Stimulated activated CD4-positive, alpha-beta T cell treated with anti-CD3 and anti-CD28 coated beads, TNF-alpha, amount 100 ng/mL, for 4 hours (primary cell): ENCODE data around the gene KBTBD3.
"Not testable (repeated sequence)": the region's sequence is repeated elsewhere in the genome, so short reads cannot be mapped to it uniquely, and the experiment has no call there.

Experiments used
- DNase-seq, 3 experiments: peaks; one replicate each; pipeline ENCODE4 v3.0.0-alpha.2; 2020; ENCODE audit warnings: low read depth in 3 of 3

Gene KBTBD3

DNA sequence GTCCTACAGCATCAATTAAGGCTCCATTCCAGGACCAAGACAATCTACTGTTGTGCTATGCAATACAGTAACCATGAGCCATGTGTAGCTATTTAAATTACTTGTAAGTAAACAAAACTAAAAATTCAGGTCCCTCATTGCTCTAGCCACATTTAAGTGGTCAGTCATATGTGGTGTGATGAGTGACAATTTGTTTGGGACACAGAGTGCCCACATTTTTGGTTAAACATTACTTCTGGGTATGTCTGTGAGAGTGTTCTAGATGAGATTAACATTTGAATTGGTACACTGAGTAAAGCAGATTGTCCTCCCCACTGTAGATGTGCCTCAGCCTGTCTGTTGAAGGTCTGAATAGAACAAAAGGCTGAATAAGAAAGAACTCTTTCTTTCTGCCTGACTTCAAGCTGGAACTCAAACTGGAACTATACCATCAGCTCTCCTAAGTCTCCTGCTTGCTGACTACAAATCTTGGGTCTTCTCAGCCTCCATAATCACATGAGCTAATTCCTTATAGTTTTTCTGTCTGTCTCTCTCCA is 15.8 kb downstream of the KBTBD3 start:
- DNase-seq = no peak

DNA sequence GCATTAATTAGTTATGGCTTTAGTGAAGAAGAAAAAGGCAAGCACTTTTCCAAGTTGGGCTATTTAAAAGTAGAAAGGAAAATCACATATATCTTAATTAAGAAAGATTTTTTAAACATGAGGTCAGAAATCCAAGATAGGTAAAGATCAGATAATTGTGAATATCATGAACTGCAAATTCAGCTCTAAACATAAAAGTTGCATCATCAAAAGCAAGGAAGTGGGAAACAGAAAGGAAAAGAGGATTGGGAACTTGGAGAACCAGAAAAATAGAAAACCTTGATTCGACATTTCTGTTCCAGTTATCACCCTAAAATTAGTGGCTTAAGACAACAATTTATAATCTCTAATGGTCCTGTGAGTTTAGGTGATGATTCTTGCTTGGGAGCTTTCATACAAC is 17.5 kb downstream of the KBTBD3 start:
- DNase-seq = no peak

DNA sequence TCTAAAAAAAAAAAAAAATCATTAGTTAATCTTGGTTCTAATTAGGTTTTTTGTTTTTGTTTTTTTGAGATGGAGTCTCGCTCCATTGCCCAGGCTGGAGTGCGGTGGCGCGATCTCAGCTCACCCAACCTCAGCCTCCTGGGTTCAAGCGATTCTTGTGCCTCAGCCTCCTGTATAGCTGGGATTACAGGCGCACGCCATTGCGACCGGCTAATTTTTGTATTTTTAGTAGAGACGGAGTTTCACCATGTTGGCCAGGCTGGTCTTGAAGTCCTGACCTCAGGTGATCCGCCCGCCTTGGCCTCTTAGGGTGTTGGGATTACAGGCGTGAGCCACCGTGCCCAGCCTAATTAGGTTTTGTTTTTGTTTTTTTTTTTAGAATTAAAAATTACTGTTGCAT is 18.8 kb downstream of the KBTBD3 start:
- DNase-seq = not testable (repeated sequence)

DNA sequence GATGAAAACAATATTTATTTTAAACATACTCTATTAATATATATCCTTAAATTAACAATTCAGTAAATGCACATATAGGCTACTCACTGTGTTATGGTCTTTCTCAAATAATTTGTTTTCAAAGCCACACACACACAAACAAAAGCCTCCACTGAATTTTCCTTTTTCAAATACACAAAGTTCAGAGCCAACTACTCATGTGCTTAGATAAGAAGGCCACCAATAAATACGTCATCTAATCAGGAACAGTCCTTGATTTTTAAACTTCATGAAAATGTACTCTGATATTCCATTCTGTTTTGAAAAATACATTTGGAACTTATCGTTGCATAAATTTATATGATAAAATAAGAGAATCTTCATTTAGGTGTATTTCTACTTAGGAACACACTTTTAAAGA is 26.0 kb downstream of the KBTBD3 start:
- no peak for DNase-seq

DNA sequence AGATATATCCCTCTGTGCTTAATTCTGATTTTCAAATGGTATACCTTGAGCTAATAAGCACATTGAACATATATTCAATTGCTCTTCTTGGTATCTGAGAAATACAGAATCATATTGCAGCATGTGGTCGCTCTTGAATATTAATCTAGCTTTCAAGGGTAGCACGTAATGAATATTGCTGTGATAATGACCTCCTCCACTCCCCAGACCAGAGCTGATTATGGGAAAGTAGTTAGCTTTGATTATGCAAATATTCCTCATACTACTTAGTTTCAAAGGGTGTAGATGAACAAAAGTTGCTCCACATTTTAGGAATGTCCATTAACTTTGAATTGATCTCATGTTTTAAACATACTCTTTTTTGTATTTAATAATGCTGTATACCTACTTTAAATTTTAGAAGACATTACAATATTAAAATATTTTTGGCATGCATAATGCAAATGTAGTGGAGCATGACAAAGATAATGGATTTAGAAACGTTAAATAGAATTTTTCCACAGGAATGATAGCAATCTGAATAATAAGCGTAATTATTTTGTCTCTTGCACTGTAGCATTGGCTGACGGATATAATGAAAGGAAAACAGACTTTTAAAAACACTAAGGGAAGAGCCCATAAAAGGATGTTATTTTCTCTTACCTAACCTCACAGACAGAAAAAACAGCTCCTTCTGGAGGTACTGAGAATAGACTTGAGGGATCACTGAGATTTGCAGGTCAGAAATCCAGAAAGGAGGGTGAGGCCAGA is 27.2 kb downstream of the KBTBD3 start:
- DNase-seq = no peak

DNA sequence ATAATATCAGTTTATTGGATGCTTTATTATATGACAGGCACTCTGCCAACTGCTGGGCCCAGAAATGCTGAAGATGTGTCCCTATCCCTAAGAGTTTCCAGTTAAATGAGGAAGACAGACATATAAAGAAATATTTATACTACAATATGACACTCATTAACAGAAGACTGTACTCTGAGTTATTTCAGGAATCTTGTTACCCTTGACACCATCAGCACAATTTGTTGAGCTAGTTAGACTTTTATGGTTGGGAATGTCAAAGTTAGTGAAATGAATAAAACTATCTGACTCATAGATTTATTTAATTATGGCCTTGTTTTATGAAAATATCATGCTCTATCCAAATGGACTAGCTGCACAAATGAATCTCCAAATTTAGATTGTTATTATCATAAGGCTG is 29.5 kb downstream of the KBTBD3 start:
- DNase-seq = no peak

DNA sequence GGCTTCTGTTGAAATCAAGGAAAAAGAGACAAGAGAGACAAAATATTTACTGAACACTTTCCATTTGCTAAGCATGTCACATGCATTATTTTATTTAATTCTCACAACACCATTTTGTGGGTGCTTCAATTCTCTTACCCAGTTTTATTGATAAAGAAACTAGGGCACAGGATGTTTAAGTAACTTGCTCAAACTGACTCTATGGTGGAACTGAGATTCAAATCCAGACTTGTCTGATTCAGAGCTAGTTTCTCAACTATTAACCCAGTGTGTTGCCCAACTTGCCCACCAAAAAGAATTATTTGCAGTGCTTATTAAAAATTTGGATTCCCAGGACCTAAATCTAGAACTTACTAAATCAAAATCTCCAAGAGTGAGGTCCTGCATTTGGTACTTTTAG is 33.6 kb downstream of the KBTBD3 start:
- DNase-seq = no peak

DNA sequence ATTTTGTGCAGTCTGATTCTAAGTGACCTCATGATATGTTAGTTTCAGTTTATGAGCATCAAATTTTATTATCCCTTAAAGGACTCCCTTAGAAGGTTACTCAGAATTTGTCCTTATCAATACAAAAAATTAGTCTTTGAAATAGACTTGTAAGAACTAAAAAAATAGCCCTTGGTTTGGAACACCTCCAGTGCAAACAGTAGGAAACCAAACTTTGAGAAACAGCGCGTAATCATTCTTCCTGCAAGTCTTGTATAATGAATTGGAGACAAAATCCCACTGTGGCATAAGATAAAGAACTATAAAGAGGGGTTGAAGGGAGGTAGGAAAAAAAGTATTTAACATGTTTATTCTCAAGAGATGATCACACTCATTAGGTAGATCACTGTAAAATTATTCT is 44.3 kb downstream of the KBTBD3 start:
- DNase-seq = no peak

DNA sequence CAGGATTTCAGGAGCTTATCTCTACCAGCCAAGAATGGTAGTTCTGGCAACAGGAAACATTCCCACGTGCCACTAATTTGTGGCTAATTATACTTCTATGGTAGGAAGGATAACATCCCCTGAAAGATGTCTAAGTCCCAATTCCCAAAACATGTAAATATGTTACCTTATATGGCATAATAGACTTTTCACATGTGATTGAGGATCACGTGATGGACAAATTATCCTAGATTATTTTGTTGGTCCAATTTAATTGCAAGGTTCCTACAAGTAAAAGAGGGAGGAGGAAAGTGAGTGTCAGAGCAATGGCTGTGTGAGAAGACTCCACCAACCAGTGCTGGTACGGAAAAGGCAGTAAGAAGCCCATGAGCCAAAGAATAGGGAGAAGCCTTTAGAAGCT is 45.2 kb downstream of the KBTBD3 start:
- DNase-seq = no peak

DNA sequence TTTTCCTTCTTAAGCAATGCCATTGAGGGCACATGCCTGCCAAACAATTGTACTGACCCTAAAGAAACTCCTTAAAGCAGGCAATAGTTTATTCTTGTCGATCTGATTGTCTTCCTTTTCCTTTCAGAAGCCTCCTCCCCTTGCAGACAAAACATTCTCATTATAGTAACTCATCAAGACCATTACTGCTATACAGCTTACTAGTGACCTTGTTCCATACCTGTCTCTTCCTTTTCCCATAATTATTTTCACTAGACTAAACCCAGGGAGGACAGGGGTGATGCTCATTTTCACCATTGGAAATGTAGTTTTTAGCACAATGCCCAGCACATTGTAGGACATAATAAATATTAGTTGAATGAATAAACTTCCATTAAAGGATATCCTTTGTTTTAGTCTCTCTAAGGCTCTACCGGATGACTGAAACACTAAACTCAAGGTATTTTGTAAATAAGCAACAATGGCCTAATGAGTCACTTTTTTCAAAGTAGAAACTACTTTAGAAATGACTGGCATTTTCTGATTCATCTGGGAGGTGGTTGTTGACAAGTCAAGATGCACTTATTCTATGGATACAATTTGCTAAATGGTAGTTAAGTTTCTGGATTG is 45.8 kb downstream of the KBTBD3 start:
- DNase-seq = no peak

DNA sequence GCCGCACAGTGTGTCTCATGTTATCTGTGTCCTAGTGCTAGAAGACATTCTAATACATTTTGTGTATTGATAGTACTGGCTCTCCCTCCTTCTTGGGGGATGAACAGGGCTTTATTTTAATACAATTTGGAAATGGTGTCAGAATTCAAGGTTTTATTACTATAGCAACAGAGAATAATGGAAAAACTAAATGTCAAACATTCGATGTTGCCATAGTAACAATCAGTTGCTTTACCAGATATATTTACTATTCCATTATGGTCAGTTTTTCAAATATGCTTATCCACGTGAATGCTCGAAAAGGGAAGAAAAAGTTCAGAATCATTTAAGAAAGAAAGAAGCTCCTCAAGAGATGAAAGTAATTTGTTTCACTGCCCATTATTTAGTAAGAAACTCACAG is 46.5 kb downstream of the KBTBD3 start:
- DNase-seq = no peak

DNA sequence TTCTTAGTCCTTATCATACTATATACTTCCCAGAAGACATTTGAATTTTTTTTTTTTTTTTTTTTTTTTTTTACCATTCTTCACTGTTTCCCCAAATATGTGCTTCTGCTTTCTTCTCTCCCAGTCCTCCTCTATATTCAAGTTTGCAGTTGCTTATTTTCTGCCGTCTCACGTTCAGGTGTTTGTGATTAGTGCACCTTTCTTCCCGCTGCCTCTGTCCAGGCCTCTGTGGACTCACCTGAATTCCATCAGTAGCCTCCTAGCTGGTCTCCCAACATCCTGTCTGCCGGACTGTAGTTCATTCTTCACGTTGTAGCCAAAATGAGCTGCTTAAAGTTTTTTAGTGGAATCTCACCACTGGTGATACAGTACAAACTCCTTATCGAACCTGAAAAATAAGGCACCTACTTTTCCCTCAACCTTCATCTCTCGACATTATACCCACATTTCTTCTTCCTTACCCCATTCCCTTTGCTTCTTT is 54.3 kb downstream of the KBTBD3 start:
- no peak for DNase-seq

DNA sequence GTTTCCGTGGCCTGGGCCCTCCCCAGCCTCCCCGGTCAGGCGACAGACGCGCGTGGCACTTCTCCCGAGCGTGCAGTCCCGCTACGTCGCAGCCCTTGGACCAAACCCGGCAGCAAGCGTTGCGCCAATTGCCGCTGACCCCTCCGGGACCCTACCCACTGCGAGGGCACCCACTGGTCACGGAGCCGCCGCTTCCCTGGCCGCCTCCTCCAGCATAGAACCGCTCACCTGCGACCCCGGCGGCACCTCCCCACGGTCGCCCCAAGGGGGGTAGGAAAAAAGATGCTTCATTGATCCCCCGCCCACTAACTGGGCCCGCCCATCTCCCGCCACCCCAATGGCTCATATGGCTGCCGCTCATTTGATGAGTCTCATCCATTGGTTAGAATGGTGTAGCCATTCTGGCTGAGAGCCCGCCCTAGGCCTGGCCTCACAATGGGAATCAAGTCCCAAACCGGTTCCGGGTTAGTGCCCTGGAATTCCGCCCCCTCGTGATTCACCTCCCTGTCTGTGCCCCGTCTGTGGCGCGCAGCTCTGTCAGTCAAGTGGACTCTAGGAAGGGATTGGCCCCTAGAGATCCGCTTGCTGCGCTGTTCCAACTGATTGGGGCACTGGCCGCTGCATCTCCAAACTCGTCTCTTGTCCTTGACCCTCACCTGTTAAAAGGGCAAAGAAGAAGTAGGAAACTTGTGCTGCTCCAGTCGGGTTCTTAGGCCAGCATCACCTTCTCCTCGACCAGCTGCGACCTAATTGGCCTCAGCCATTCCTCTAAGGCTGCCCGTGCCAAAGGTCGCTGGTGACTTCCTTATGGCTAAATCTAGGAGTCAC is 55.0 kb downstream of the KBTBD3 start, which contains the start of gene MSANTD4:
TSS of gene MSANTD4 (minus strand) at position 274 of the 828 bp plus-strand sequence. CDS start 11,323 bp downstream, outside the sequence.
- DNase-seq = peak; percentile 93 to 96 (median 94)

DNA sequence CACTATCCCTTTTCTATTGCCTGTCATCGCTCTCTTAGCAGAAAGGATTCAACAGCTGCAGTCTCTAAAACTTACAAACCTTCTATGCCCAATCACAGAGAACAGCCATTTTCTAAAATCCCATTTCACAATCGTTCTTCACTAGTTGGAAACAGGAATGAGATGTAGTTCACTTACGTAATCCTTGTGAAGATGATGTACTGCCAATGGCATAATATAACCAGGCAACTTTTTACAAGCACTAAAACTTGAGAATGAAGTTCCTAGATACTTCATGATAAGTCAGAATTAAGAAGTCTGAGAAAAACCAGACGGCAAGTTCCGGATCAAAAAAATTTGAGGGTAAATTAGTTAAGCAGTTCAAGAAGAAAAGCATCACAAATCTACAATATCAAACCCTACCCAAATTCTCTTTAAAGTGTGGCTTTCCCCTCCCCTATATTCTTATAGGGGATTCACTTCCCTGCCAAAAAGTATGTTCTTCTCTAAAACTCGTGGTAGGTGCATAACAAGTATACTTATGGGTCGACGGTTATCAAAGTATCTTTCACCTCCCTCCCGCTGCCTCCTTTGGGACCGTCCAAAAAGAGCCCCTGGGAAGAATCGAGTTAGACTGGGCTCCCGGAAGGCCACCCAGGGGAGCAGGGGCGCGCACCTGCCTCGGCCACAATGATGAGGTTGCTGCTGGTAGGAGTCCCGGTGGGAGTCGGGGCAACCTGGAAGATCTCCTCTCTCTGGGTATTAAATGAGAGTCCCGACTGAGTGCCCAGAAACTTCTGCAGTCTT is 55.8 kb downstream of the KBTBD3 start:
- no peak for DNase-seq

DNA sequence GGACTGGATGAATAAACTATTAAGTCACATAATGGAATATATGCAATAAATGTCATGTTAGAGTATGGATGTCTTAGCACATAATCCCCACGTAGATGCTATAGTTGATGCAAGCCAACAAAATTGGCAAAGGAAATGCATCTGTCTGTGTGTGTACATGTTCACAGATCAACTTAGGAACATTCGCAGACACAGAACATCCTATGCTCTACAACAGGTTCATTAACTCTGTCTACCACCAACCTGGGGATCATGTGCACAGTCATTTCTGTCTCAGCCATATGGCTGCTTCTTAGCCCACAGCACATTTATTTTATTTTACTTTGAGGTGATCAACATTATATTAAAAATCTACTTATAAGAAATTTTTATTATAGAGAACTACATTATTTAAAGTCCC is 60.1 kb downstream of the KBTBD3 start:
- no peak for DNase-seq

DNA sequence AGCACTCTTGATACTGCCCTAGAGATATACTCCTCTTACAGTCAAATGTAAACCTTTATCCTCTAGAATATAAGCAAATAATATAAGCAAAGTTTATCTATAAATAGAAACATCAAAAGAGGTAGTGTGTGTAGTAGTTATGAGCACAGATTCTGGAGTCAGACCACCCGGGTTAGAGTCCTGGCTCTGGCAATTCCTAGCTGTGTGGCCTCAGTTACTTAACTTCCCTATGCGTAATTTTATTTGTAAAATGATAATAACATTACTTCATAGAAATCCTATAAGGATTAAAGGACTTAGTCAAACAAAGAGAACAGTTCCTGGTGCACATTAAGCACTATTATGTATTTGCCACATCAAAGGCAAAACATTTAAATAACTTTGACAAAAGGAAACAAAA is 62.1 kb downstream of the KBTBD3 start:
- no peak for DNase-seq

DNA sequence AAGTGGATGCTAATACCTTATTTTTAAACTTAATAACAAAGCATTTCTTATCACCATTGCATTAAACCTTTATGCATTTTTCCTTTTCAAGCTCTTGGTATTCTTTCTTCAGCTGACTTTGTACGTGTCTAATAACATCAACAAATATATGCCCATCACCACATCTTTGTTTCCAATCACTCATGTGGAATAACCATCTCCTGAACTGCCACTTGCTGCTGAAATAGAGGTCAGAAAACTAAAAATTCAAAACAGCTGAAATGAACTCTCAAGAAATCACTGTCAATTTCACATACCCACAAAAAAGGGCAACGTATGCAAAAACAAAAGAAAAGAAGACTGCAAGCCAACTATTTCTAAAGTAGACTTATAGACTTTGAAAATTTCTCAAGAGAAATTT is 62.5 kb downstream of the KBTBD3 start:
- no peak for DNase-seq

DNA sequence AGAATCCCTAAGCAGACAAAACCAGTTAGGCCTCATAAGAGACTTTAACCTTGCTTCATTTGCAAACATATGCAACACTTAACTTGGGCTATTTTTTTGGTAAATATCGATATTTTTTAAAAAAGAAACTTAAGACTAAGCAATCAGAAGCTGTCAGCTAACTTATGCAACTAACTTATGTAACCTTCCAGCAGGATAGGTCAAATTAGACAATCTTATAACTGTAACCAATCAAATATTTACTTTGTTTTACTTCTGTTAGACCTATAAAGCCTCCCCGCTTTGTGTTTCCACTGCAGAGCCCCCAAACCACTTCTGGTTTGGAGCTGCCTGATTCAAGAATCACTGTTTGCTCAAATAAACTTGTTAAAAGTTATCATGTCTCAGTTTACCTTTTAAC is 63.1 kb downstream of the KBTBD3 start:
- no peak for DNase-seq

DNA sequence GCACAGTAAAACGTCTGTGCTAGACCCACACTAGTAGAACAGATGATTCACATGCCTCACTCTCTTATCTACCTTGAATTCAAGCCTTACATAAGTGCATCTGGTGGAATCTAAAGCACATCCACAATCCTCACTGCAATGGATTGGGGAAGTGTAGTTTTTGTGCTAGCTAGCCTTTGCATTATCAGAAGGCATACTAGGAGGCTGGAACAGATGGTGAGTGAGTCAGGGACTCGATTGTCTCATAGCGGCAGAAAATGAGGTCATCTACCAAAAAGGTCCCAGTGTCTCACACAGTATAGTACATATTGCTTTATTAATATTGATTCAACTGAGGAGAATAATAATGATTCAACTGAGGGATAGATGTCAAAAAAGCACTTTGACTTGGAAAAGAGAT is 64.4 kb downstream of the KBTBD3 start:
- no peak for DNase-seq

DNA sequence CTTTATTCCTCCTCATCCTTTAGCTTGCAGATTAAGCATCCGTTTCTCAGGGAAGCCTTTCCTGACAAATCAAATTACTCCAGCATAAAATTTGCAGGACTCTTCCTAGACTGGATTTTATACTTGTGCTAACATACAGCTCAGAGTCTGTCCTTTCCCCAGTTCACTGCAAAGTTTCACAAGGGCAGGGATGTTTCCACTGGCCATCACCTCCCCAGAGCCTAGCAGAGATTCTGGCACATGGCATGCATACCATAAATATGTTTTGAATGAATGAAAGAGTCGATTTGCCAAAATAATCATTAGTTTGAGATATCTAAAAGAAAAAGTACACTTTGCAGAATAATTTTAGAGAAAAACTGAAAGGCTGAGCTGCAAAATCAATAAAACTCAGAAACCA is 65.7 kb downstream of the KBTBD3 start:
- no peak for DNase-seq

DNA sequence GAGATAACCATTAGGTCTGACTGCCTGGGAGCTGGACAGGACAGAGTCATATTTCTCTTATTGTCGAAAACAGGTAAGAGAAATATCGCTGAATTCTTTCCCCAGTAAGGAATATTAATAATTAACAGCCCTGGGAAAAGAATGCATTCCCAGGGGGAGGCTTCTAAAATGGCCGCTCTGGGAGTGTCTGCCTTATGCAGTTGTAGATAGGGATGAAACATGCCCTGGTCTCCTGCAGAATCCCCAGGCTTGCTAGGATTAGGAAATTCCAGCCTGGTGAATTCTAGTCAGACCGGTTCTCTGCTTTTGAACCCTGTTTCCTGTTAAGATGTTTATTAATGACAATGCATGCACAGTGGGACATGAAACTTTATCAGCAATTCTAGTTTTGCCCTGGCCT is 74.1 kb downstream of the KBTBD3 start:
- not testable (repeated sequence) for DNase-seq
